GM21360 (cell line): ENCODE measurements around the gene DGKA.
"Not testable (repeated sequence)": the region's sequence is repeated elsewhere in the genome, so short reads cannot be mapped to it uniquely, and the experiment has no call there.

Experiments
- ATAC-seq: cut with Tn5 transposase; IDR thresholded peaks from one replicate; pipeline ENCODE4 v1.9.1; 2021; ENCODE audit warnings: mild to moderate bottlenecking, moderate library complexity; ENCODE audit not compliant: unreplicated experiment

DGKA gene

GRCh38 chr12:55965941-55966407, 35.0 kb downstream of the DGKA start, which contains the start of gene PMEL:
TSS of gene PMEL (minus strand) at chr12:55966042. CDS start at chr12:55966011, 31 bp downstream.
- ATAC-seq, result no peak

DNA sequence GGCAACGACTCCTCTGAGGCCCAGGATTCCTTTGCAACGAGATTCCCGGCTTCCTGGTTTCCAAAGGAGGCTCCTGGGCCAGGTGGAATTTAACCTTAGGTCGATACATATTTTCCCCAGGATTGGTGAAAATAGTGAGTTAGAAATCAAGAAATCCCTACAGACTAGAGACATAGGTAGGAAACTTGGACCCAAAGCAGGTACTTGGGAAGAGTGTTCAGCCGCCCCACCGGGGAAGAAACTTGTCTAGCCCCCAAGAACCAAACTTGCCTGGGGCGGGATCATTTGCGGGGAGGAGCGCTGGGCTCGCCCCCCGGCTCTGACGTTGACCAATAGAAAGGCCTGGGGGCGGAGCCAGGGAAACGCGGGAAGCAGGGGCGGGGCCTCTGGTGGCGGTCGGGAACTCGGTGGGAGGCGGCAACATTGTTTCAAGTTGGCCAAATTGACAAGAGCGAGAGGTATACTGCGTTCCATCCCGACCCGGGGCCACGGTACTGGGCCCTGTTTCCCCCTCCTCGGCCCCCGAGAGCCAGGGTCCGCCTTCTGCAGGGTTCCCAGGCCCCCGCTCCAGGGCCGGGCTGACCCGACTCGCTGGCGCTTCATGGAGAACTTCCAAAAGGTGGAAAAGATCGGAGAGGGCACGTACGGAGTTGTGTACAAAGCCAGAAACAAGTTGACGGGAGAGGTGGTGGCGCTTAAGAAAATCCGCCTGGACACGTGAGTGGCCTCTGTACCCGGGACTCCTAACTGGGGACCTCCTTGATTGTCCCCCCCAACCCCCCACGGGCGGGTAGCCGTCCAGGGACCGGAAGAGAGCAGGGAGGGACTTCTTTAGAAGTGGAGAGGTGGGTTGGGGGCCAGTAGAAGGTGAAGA, 35.7 kb downstream of the DGKA start, which contains the start of gene CDK2:
CDK2 (plus strand) TSS at position 423 of the 874 bp plus-strand sequence; CDS start at position 602, 179 bp downstream.
- peak; percentile 83 for ATAC-seq

GRCh38 chr12:55969356-55969755, 38.4 kb downstream of the DGKA start:
- no peak for ATAC-seq

DNA sequence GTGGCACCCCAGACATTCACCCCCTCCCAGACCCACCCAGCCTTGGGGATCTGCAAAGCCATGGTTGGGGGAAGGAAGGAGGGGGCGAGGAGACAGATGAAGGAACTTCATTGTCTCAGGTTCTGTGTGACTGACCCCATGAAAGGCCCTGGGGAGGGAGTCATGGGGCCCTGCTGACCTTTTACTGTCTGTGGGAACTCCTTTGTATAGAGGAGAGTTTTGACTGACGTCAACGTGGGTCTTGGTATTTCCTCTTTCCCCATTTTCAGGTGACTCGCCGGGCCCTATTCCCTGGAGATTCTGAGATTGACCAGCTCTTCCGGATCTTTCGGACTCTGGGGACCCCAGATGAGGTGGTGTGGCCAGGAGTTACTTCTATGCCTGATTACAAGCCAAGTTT, 39.8 kb downstream of the DGKA start:
- no peak for ATAC-seq

DNA sequence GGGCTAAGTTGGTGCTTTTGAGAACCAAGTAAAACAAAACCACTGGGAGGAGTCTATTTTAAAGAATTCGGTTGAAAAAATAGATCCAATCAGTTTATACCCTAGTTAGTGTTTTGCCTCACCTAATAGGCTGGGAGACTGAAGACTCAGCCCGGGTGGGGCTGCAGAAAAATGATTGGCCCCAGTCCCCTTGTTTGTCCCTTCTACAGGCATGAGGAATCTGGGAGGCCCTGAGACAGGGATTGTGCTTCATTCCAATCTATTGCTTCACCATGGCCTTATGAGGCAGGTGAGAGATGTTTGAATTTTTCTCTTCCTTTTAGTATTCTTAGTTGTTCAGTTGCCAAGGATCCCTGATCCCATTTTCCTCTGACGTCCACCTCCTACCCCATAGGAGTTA, 41.1 kb downstream of the DGKA start:
- ATAC-seq, result no peak

DNA sequence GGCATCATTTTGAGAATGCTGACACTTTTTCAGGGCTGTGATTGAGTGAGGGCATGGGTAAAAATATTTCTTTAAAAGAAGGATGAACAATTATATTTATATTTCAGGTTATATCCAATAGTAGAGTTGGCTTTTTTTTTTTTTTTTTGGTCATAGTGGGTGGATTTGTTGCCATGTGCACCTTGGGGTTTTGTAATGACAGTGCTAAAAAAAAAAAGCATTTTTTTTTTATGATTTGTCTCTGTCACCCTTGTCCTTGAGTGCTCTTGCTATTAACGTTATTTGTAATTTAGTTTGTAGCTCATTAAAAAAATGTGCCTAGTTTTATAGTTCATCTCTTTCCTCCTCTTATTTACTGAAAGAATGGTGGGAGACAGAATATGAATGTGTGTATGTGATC, 41.5 kb downstream of the DGKA start:
- ATAC-seq, result no peak

GRCh38 chr12:55972911-55973598, 42.1 kb downstream of the DGKA start:
- no peak for ATAC-seq

GRCh38 chr12:55973599-55974307, 42.8 kb downstream of the DGKA start, which contains the start of gene RAB5B:
TSS of gene RAB5B (plus strand) at chr12:55974078. CDS start at chr12:55986961, 12,883 bp downstream.
- ATAC-seq, result peak; percentile 89

GRCh38 chr12:55974308-55974730, 43.4 kb downstream of the DGKA start:
- ATAC-seq, result peak; percentile 11

DNA sequence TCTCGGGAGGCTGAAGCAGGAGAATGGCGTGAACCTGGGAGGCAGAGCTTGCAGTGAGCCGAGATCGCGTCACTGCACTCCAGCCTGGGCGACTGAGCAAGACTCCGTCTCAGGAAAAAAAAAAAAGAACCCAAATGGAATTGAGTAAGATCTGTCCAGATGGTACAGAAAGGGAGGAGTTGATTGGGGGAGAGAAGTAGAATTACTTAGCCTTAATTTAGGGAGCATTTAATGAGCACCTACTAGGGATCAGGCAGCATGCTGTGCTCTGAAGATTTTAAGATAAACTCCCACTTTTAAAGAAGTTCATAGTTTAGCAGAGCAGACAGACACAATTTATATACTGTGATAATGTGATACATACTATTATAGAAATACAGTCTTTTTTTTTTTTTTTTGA, 47.4 kb downstream of the DGKA start:
- ATAC-seq, result no peak

DNA sequence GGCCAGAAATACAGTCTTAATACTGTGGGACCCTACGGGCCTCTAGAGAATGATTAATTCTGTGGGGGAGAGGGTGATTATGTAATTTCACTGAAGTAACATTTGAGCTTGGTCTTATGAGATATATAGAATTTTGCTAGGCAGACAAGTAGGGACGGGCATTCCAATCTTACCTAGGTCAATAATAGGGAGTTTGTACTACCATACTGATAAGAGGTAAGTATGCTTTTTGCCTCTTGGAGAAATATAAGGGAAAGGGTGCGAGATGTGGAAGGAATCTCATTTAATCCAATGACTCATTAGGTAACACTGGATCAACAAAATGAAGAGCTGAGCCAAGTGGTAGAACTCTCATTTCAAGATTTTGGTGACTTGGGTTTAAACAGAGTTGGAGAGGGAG, 48.1 kb downstream of the DGKA start:
- ATAC-seq, result no peak

DNA sequence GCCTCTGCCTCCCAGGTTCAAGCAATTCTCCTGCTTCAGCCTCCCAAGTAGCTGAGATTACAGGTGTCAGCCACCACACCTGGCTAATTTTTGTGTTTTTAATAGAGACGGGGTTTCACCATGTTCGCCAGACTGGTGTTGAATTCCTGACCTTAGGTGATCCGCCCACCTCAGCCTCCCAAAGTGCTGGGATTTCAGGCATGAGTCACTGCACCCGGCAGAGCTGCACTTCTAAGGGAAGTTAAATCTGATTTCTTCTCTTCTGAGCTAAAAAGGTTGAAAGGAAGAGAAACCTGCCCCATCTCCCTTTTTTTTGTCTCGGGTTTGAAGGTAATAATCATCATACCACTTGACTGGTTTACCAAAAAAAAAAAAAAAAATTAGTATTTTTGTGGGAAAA, 50.9 kb downstream of the DGKA start:
- ATAC-seq, result not testable (repeated sequence)

- ATAC-seq, result peak; percentile 81
These were observed 51.5 kb downstream of the DGKA start for GRCh38 chr12:55982319-55982936.

DNA sequence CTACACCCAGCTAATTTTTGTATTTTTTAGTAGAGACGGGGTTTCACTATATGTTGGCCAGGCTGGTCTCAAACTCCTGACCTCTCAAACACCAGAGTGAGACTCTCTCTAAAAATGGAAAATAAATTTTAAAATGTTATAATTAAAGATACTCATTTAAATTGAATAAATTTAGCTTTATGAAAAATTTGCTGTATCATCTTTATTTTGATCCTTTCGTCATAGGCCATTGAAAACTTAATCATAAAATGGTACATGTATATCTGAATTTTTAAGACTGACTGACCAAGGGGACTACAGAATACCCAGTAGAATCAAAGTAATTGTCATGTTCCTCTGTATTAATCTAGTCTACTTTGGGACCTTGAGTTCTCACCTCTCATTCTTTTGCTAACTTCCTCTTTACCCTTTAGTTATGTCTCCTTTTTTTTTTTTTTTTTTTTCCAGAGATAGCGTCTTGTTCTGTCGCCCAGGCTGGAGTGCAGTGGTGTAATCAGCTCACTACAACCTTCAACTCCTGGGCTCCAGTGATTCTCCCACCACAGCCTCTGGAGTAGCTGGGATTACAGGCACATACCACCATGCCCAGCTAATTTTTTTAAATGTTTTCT, 52.4 kb downstream of the DGKA start:
- no peak for ATAC-seq

DNA sequence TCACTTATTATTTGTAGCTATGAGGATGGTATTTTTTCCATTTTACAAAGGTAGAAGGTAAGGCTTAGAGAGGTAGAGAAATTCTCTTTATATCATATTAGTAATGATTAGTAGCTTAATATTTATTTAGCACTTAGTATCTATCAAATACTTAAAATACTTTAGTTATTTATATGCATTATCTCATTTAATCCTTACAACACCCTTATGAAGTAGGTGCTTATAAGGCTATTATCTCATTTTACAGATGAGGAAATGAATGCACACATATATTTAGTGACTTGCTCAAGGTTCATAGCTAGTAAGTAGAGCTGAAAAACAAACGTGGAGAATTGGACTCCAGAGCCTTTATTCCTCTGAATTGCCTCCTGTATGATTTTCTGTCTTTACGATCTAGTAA, 53.9 kb downstream of the DGKA start:
- no peak for ATAC-seq

DNA sequence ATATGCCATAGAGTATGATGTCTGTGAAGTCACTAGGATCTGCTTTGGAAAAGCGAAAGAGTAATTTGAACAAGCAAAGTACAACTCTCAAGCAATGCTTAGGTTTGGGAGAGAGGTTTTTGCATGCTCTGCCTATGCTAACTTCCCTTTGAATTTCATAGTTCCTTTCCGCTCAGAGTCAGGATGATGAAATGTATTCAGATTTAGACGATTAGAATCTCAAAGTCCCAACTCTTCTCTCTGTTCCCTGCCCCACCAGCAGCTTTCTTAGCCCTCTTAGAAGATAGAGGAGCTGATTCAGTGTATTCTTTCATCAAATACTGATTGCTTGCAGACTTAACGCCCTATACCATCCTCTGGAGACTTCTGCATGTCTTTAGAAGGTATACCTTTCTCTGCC, 54.4 kb downstream of the DGKA start:
- ATAC-seq, result no peak

- ATAC-seq, result not testable (repeated sequence)
These were observed 55.0 kb downstream of the DGKA start for GRCh38 chr12:55985976-55986375.

DNA sequence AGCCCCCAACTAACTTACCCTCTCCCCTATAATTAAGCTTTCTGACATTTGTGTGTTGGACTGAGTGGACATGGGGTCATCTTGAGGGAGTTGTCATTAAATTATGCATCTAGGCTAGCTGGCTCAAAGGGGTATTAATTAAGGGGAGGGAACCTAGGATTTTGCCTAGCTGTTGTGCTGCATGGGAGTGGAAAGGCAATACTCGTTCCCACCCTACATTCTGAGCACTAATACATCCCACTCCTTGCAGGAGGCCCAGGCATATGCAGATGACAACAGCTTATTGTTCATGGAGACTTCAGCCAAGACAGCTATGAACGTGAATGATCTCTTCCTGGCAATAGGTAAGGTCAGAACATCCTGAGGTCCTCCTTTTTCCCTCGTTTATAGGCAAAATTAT, 60.1 kb downstream of the DGKA start:
- no peak for ATAC-seq

DNA sequence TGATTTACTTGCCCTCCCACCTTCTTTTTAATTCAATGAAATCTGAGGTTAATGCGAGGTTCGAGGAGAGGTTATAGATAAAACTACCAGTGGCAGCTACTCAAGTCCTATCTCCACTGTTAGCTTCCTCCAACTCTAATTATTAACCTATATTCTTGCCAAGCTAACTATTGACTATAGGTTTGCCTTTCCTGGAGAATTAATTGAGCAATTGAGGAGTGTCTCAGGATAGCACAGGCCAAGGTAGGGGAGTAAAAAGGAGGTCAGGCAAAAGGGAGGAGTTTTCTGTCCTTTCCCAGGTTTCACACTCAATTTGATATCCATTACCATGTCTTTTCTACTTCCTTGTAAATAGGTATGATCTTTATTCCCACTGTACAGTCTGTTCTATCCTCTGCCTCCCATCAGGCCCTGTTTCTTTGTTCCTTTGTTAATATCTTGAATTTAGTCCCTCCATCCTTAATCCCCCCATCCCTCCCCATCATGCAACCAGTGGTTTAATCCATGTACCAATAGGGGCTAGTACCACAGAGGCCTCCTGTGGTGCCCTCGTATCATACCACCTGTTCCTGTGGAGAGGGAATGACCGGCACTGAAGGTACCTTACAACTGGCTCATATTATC, 62.4 kb downstream of the DGKA start:
- ATAC-seq, result no peak

DNA sequence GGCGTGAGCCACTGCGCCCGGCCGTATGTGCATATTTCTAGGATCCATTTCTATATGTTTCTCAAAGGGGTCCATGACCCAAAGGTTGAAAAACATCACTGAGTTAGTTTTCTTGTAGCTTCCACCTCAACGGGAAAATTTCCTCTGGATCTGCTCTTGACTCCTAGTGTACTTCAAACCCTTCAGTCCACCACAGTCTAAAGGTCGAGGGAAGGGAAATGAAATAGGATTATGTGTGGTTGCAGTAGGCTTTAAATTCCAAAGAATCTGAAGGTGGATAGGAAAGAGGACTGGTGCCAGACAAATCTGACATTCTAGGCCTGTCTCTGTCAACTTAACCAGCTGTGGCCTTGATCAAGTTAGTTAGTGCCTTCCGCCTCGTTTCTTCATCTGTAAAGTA, 64.4 kb downstream of the DGKA start:
- no peak for ATAC-seq
